ENCODE measurements around the gene SLC16A11. TPM values are rescaled to one million over a fixed set of nuclear protein-coding genes. Genes with fewer than 3 reads are reported as not detected.

The SLC16A11 gene
- total and polyA plus RNA-seq, 9 of the 15 experiments (the other 6 are each of a cell fraction or from before 2014, with no cell fraction given) = not detected

- TF ChIP-seq FOXK2 (conservative IDR thresholded peaks at IDR 0.05 in 1 of 2, IDR thresholded peaks at IDR 0.05 in 1 of 2; ENCODE audit: low read depth in 2 of 2) = no peak
- no peak for TF ChIP-seq E2F1 (CRISPR knock-in tag; IDR thresholded peaks at IDR 0.05)
- TF ChIP-seq ATF6 (CRISPR knock-in tag; IDR thresholded peaks at IDR 0.05) = no peak
- no peak for TF ChIP-seq ARID3B (CRISPR knock-in tag; IDR thresholded peaks at IDR 0.05; ENCODE audit: borderline replicate concordance)
- TF ChIP-seq NR1H2 (CRISPR knock-in tag; IDR thresholded peaks at IDR 0.05) = no peak
- TF ChIP-seq BRD9 (IDR thresholded peaks at IDR 0.05; ENCODE audit: low read depth, partially characterized antibody) = no peak
- no peak for TF ChIP-seq KHSRP (IDR thresholded peaks at IDR 0.05)
- TF ChIP-seq, protein P1, sequence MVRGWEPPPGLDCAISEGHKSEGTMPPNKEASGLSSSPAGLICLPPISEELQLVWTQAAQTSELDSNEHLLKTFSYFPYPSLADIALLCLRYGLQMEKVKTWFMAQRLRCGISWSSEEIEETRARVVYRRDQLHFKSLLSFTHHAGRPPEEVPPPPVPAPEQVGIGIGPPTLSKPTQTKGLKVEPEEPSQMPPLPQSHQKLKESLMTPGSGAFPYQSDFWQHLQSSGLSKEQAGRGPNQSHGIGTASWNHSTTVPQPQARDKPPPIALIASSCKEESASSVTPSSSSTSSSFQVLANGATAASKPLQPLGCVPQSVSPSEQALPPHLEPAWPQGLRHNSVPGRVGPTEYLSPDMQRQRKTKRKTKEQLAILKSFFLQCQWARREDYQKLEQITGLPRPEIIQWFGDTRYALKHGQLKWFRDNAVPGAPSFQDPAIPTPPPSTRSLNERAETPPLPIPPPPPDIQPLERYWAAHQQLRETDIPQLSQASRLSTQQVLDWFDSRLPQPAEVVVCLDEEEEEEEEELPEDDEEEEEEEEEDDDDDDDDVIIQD (CRISPR knock-in tag; IDR thresholded peaks at IDR 0.05) = no peak
- peak; percentile 73 for TF ChIP-seq VEZF1 (CRISPR knock-in tag; IDR thresholded peaks at IDR 0.05)
- no peak for TF ChIP-seq MTA1 (IDR thresholded peaks at IDR 0.05; ENCODE audit: borderline replicate concordance)
- peak; percentile 28 for TF ChIP-seq POLR2B (IDR thresholded peaks at IDR 0.05; ENCODE audit: low read depth, partially characterized antibody)
- TF ChIP-seq YY1 (IDR thresholded peaks at IDR 0.05; ENCODE audit: borderline replicate concordance in 1 of 3, control insufficient read depth in 1 of 3, extremely low read depth in 1 of 3, insufficient read depth in 3 of 3, insufficient read length in 1 of 3, insufficient replicate concordance in 2 of 3, low read depth in 1 of 3, low read length in 2 of 3) = peak in 1 of 3 experiments; percentile 6
- peak; percentile 91 for TF ChIP-seq ZNF121 (CRISPR knock-in tag; conservative IDR thresholded peaks at IDR 0.05)
- no peak for TF ChIP-seq MLX (CRISPR knock-in tag; conservative IDR thresholded peaks at IDR 0.05)
- no peak for TF ChIP-seq RB1 (IDR thresholded peaks at IDR 0.05; ENCODE audit: low read depth)
Measured at GRCh38 chr17:7014995-7015958, 28.6 kb downstream of the SLC16A11 start (continued).
